ENCODE data around the gene HSD3B7.

DNA sequence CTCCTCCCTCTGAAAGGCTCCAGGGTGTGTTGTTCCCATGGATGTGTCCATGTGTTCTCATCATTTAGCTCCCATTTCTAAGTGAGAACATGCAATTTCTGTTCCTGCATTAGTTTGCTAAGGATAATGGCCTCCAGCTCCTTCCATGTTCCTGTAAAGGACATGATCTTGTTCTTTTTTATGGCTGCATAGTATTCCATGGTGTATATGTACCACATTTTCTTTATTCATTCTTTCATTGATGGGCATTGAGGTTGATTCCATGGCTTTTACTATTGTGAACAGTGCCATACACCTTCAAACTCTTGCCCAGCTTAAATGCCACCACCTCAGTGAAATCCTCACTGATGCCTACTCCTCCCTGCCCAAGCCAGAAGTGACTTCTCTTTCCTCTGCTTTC, 40.7 kb upstream of the HSD3B7 start:
- no peak for TF ChIP-seq POLR2A (IDR thresholded peaks at IDR 0.05)
- TF ChIP-seq, protein P1, sequence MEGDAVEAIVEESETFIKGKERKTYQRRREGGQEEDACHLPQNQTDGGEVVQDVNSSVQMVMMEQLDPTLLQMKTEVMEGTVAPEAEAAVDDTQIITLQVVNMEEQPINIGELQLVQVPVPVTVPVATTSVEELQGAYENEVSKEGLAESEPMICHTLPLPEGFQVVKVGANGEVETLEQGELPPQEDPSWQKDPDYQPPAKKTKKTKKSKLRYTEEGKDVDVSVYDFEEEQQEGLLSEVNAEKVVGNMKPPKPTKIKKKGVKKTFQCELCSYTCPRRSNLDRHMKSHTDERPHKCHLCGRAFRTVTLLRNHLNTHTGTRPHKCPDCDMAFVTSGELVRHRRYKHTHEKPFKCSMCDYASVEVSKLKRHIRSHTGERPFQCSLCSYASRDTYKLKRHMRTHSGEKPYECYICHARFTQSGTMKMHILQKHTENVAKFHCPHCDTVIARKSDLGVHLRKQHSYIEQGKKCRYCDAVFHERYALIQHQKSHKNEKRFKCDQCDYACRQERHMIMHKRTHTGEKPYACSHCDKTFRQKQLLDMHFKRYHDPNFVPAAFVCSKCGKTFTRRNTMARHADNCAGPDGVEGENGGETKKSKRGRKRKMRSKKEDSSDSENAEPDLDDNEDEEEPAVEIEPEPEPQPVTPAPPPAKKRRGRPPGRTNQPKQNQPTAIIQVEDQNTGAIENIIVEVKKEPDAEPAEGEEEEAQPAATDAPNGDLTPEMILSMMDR (IDR thresholded peaks at IDR 0.05): no peak
